Measurements from ENCODE around the gene PCNX2.
A peak's percentile ranks its signal among the peaks of the same experiment; 100 is the strongest.

The PCNX2 gene

DNA sequence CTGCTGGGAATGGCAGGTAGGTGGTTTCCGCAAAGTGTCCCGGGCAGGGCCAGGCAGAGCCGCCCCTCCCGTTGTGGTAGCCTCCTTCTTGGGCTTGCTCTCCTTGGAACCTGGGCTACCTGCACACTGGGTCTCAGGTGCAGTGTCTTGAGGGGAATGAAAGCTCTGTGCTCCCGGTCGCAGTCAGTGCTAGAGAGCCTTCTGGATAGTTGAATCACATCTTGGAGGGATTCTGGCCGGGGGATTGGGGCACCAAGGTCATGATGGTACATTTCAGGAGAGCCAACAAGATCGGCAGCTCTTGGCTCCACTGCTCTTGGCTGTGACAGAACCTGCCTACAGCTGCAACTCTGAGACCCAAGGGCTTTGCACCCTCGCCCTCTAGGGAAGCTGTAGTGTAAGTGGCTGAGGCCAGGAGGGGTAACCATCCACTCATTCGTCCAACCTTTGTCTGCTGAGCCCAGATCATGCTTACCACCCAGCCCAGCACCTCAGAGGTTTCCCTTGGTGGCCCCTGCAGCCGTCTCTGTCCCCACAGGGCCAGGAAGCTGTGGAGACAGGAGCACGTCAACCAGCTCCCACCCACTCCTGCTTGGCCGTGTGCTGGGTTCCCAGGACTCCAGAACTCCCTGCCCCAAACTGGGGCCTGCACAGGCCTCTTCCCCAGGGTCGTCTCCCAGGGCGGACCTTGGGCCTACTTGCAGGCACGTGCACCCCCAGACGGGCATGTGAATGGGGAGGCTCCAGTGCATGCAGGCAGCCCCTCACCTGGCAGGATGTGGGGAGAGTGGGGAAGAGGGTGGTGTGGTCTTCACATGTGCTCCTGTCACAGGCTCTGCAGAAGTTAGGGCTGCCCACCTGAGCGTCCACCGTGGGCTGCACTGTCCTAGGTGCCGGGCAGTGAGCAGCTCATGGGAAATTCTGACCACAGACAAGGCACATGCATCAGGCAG is 305.1 kb downstream of the PCNX2 start:
- H3K4me3 ChIP-seq (ENCODE audit: low read depth, low read length) = no peak overlapping the region
- no peak for DNase-seq (ENCODE audit: low read depth)
- TF ChIP-seq, protein P1, sequence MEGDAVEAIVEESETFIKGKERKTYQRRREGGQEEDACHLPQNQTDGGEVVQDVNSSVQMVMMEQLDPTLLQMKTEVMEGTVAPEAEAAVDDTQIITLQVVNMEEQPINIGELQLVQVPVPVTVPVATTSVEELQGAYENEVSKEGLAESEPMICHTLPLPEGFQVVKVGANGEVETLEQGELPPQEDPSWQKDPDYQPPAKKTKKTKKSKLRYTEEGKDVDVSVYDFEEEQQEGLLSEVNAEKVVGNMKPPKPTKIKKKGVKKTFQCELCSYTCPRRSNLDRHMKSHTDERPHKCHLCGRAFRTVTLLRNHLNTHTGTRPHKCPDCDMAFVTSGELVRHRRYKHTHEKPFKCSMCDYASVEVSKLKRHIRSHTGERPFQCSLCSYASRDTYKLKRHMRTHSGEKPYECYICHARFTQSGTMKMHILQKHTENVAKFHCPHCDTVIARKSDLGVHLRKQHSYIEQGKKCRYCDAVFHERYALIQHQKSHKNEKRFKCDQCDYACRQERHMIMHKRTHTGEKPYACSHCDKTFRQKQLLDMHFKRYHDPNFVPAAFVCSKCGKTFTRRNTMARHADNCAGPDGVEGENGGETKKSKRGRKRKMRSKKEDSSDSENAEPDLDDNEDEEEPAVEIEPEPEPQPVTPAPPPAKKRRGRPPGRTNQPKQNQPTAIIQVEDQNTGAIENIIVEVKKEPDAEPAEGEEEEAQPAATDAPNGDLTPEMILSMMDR (IDR thresholded peaks at IDR 0.05; ENCODE audit: control insufficient read depth, extremely low read depth, insufficient read depth) = no peak

DNA sequence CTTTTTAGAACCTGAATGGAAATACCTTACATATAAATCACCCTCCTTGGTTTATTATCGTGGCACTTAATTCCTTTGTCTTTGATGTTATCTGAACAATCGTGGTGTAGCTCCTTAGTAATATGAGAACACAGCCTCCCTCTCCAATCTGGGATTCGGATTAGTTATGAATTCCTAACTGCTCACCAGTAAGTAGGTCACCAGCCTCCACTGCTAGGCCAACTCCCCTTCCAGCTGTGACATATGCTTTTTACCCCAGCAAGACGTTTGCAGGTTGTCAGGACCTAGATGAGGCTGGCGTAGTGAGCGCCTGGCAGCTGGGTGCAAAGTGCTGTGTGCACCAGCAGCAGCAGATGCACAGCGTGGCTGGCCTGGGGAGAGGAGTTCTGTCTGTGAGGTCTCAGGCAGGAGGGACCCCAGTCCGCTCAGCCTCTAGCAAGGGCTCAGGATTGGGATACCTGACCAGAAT is 306.9 kb downstream of the PCNX2 start:
- TF ChIP-seq, protein P1 (IDR thresholded peaks at IDR 0.05; ENCODE audit: control insufficient read depth, extremely low read depth, insufficient read depth) = no peak
- H3K4me3 ChIP-seq (ENCODE audit: low read depth, low read length) = no peak overlapping the region
- DNase-seq (ENCODE audit: low read depth) = peak; percentile 15

DNA sequence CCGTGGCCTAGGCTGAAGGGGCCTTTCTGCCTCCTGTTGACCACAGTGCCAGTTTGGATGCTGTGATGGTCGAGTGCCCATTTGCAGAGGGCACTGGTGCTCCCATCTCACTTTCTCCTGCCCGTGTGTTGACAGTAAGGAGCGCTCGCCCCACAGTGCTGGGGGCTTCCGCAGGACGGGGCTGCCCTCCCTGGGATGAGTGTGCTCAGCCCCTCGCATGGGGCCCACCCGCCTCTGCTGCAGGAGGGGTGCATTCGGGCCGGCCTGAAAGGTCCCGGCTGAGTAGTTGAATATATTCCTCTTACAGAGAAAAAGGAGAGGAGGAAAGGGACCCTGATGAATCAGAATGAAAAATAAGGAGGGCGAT is 307.8 kb downstream of the PCNX2 start:
- TF ChIP-seq, protein P1 (IDR thresholded peaks at IDR 0.05; ENCODE audit: control insufficient read depth, extremely low read depth, insufficient read depth) = no peak
- DNase-seq (ENCODE audit: low read depth) = no peak
- H3K4me3 ChIP-seq (ENCODE audit: low read depth, low read length) = no peak overlapping the region

DNA sequence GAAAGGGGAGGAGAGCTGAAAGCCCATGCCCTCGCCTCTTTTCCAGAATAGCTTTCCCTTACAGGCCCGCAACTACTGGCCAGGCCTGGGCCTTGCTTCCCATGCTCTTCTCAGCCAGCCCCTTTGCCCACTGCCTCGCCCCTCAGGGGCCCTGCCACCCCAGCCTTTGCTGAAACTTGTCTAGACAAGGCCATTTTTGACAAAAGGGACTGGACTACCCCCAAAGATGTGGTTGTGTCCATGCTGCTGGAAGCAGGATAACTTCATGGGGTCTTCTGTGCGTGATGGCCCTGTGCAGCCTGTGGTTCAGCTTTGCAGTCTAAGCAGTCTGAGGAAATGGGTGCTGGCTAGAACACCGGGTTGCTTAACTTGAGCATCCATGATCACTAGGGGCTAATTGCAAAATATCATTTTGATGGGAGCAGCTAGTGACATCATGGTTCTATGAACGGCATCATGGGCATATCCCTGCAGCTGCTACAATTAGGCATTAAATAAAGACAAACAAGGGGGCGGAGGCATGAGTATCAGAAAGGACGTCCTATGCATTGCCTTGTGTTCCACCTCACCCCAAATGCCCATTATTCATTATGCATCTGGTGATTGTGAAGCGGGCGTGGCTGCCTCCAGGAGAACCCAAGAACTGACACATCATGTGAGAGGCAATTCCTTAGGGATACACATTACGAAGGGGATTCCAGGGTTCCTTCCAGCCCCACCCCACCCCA is 308.3 kb downstream of the PCNX2 start:
- no peak overlapping the region for H3K4me3 ChIP-seq (ENCODE audit: low read depth, low read length)
- DNase-seq (ENCODE audit: low read depth) = no peak
- TF ChIP-seq, protein P1 (IDR thresholded peaks at IDR 0.05; ENCODE audit: control insufficient read depth, extremely low read depth, insufficient read depth) = no peak

DNA sequence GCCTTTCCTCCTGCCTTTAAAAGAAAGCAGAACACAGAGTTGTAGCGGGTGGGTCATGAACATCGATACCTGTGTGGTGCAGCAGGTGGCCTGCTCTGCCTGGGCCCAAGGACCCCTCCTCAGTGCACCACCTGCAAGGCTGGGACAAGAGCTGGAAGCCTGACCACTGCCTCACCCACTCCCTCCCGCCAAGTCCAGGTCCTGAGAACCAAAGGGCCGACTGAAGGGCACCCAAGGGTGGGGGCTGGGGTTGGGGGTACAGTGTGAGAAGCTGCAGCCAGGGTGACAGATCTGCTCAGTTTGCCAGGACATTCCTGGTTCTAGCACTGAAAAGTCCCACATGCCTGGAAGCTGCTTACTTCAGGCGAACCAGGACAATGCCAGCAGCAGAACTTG is 309.0 kb downstream of the PCNX2 start:
- no peak overlapping the region for H3K4me3 ChIP-seq (ENCODE audit: low read depth, low read length)
- DNase-seq (ENCODE audit: low read depth) = no peak
- TF ChIP-seq, protein P1 (IDR thresholded peaks at IDR 0.05; ENCODE audit: control insufficient read depth, extremely low read depth, insufficient read depth) = no peak

DNA sequence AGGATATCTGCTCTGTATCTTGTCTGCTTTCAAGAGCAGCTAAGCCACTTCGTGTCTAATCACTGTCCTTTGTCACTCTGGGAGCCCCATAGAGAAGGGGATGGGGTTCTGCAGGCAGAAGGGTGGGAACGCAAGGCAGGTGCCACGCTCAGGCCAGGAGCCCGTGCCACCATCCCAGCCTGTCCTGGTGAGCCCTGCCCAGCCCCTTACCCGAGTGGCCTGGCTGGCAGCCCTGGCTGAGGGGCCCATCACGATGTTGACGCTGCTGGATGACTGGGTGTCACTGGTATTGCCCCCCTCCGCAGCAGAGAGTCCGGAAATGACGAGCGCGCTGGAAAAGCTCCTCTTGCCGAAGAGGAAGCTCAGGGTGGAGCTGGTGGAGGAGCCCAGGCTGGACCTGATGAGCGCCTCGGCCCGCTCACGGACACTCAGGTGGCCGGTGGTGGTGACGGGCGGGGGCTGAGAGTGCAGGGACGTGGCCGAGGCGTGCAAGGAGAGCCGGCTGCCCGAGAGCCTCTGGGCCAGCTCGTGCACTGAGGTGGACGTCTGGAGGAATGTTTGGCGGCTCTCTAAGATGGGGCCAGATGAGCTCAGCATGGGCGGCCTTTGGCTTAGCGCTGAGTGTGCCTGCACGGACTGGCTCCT is 309.5 kb downstream of the PCNX2 start:
- H3K4me3 ChIP-seq (ENCODE audit: low read depth, low read length) = no peak overlapping the region
- TF ChIP-seq, protein P1 (IDR thresholded peaks at IDR 0.05; ENCODE audit: control insufficient read depth, extremely low read depth, insufficient read depth) = no peak

More for the DNA sequence above, 309.5 kb downstream of the PCNX2 start:
- DNase-seq (ENCODE audit: low read depth) = no peak
